ENCODE measurements around the gene SV2B.

- TF ChIP-seq, protein P1, sequence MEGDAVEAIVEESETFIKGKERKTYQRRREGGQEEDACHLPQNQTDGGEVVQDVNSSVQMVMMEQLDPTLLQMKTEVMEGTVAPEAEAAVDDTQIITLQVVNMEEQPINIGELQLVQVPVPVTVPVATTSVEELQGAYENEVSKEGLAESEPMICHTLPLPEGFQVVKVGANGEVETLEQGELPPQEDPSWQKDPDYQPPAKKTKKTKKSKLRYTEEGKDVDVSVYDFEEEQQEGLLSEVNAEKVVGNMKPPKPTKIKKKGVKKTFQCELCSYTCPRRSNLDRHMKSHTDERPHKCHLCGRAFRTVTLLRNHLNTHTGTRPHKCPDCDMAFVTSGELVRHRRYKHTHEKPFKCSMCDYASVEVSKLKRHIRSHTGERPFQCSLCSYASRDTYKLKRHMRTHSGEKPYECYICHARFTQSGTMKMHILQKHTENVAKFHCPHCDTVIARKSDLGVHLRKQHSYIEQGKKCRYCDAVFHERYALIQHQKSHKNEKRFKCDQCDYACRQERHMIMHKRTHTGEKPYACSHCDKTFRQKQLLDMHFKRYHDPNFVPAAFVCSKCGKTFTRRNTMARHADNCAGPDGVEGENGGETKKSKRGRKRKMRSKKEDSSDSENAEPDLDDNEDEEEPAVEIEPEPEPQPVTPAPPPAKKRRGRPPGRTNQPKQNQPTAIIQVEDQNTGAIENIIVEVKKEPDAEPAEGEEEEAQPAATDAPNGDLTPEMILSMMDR (conservative IDR thresholded peaks at IDR 0.05) = no peak
- no peak for TF ChIP-seq ZFX (IDR thresholded peaks at IDR 0.05)
These were observed 235.6 kb downstream of the SV2B start for GRCh38 chr15:91335702-91336101.

Measured in C4-2B (cell line).